Activated T-helper 9 cell treated with anti-CD3 and anti-CD28 coated beads, Interleukin-2, amount 50 U/mL, for 16 hours (primary cell): Measurements from ENCODE around the gene MRPS6.

Experiments used
- DNase-seq: peaks from one replicate; pipeline ENCODE4 v3.0.0-alpha.2; 2020; ENCODE audit warnings: low read depth

The MRPS6 gene

GRCh38 chr21:34100337-34100736 lies 27.0 kb downstream of the MRPS6 start:
- DNase-seq, result no peak

GRCh38 chr21:34100790-34101189 lies 27.4 kb downstream of the MRPS6 start:
- DNase-seq, result no peak

- DNase-seq, result no peak
Observed at GRCh38 chr21:34105947-34106541, 32.7 kb downstream of the MRPS6 start.

GRCh38 chr21:34107606-34108005 lies 34.2 kb downstream of the MRPS6 start:
- no peak for DNase-seq

GRCh38 chr21:34109075-34109474 lies 35.7 kb downstream of the MRPS6 start:
- DNase-seq, result no peak

- DNase-seq, result no peak
Observed at GRCh38 chr21:34110594-34111202, 37.3 kb downstream of the MRPS6 start.

GRCh38 chr21:34112316-34113033 lies 39.1 kb downstream of the MRPS6 start:
- no peak for DNase-seq

- DNase-seq, result no peak
Observed at GRCh38 chr21:34113842-34114241, 40.5 kb downstream of the MRPS6 start.

GRCh38 chr21:34115160-34115559 lies 41.8 kb downstream of the MRPS6 start:
- DNase-seq, result no peak

- DNase-seq, result no peak
Observed at GRCh38 chr21:34116569-34116968, 43.2 kb downstream of the MRPS6 start.

GRCh38 chr21:34120867-34121266 lies 47.5 kb downstream of the MRPS6 start:
- no peak for DNase-seq

- no peak for DNase-seq
Observed at GRCh38 chr21:34122047-34122446, 48.7 kb downstream of the MRPS6 start.

GRCh38 chr21:34123609-34124008 lies 50.2 kb downstream of the MRPS6 start:
- DNase-seq, result no peak

GRCh38 chr21:34126269-34126668 lies 52.9 kb downstream of the MRPS6 start:
- no peak for DNase-seq

- no peak for DNase-seq
Observed at GRCh38 chr21:34126691-34127090, 53.3 kb downstream of the MRPS6 start.

GRCh38 chr21:34128124-34128523 lies 54.7 kb downstream of the MRPS6 start:
- no peak for DNase-seq

- no peak for DNase-seq
Observed at GRCh38 chr21:34128674-34129038, 55.3 kb downstream of the MRPS6 start.

- peak; percentile 34 for DNase-seq
Observed at GRCh38 chr21:34129039-34129891, 55.9 kb downstream of the MRPS6 start.

GRCh38 chr21:34129901-34130715 lies 56.7 kb downstream of the MRPS6 start:
- no peak for DNase-seq

GRCh38 chr21:34130716-34130985 lies 57.3 kb downstream of the MRPS6 start:
- DNase-seq, result no peak

- DNase-seq, result no peak
Observed at GRCh38 chr21:34131586-34131985, 58.2 kb downstream of the MRPS6 start.

- no peak for DNase-seq
Observed at GRCh38 chr21:34132202-34132601, 58.8 kb downstream of the MRPS6 start.
